Left renal cortex interstitium (tissue), 4 donors: Measurements from ENCODE around the gene ZFP64. TPM values are rescaled to one million over a fixed set of nuclear protein-coding genes. Genes with fewer than 3 reads are reported as not detected.

ENCODE experiments used
- DNase-seq, 4 donors: peaks; one replicate each; pipeline ENCODE4 v3.0.0-alpha.2; 2013; ENCODE audit warnings: low read depth in 4 of 4, low spot score in 2 of 4, missing footprints in 1 of 4
- polyA plus RNA-seq, 4 donors: library from polyadenylated mRNA; unstranded; fragments of 120-200 nt; gene quantifications; one replicate each; pipeline ENCODE4 v1.2.1, GENCODE V29; 2013; ENCODE audit not compliant: insufficient read length in 4 of 4

The ZFP64 gene
- polyA plus RNA-seq, 4 donors, result 19.6 to 23.2 (median 21.0) TPM

GRCh38 chr20:52118016-52118623 lies 73.5 kb downstream of the ZFP64 start:
- DNase-seq, result no peak

GRCh38 chr20:52110456-52110855 lies 81.1 kb downstream of the ZFP64 start:
- DNase-seq, result no peak

GRCh38 chr20:52105442-52106422 lies 85.8 kb downstream of the ZFP64 start:
- DNase-seq, result peak in 1 of 4 donors; percentile 34

- DNase-seq, result peak in 2 of 4 donors; percentile 32 to 48
Observed at GRCh38 chr20:52104546-52105441, 86.8 kb downstream of the ZFP64 start.

GRCh38 chr20:52103913-52104545 lies 87.5 kb downstream of the ZFP64 start:
- DNase-seq, result peak in 1 of 4 donors; percentile 32

GRCh38 chr20:52103335-52103912 lies 88.2 kb downstream of the ZFP64 start:
- DNase-seq, result no peak

GRCh38 chr20:52102559-52102958 lies 89.0 kb downstream of the ZFP64 start:
- no peak for DNase-seq

GRCh38 chr20:52102126-52102525 lies 89.5 kb downstream of the ZFP64 start:
- no peak for DNase-seq
